ENCODE data around the gene TPP2.

DNA sequence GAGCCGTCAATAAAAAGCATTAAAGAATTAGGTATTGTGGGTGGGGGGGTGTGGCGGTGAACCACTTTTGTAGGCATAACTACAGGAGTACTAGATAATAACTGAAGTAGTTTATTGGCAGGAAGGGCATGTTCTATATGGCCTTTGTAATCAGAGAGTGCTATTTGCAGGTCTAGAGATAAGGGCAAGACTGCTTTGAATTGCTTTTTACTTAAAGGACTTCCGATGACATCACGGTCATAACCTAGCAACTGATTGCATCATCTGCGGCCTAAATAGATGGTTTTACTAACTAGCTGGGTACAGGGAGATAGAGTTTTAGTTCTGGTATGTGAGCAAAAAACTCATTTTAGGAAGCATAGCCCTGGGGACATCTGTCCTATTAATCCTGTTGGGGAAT lies 73.3 kb downstream of the TPP2 start:
- TF ChIP-seq POLR2A (IDR thresholded peaks at IDR 0.05), result no peak
- TF ChIP-seq, protein P1, sequence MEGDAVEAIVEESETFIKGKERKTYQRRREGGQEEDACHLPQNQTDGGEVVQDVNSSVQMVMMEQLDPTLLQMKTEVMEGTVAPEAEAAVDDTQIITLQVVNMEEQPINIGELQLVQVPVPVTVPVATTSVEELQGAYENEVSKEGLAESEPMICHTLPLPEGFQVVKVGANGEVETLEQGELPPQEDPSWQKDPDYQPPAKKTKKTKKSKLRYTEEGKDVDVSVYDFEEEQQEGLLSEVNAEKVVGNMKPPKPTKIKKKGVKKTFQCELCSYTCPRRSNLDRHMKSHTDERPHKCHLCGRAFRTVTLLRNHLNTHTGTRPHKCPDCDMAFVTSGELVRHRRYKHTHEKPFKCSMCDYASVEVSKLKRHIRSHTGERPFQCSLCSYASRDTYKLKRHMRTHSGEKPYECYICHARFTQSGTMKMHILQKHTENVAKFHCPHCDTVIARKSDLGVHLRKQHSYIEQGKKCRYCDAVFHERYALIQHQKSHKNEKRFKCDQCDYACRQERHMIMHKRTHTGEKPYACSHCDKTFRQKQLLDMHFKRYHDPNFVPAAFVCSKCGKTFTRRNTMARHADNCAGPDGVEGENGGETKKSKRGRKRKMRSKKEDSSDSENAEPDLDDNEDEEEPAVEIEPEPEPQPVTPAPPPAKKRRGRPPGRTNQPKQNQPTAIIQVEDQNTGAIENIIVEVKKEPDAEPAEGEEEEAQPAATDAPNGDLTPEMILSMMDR (IDR thresholded peaks at IDR 0.05), result no peak
